MV-4-11 (cell line): Measurements from ENCODE around the gene PNMA1.

Experiments
- DNase-seq: peaks from one replicate; lab custom pipeline; 2025; lab: John Stamatoyannopoulos, UW

Gene PNMA1

DNA sequence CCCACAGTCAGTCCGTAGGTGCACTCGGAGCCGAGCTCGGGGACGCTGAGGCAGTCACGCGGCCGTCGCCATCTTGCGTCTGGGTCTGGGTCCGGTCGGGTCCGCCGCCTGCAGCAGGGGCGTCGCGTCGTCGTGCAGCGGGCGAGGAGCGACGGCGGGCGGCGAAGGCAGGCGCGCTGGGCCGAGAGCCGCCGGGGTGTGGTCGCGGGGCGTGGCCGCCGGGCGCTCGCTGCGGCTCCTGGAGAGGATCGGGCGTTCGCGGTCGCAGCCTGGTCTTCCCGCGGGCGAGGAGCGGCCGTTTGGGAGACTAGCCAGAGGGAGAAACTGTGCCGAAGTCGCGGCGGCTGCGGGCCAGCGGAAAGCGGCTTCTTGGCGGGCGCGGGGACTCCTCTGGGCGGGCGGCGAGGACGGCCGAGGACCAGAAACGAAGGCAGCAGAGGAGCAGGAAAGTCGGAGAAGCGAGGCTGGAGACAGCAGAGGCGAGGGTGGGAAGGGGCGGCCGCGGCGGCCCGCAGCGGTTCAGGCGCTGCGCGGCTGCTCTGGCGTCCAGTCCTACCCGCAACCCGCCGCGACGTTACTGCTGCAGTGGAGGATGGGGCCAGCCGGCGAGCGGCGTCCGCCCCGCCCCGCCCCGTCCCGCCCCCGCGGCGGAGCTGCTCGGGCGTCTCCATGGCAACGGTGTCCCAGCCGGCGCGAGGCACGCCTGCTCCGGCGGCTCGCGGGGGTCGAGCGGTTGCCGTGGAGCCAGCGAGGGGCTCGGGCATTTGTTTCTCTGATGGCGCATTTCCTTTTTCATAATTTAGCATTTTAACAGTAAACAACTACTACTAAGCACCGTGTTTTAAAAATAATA is at the start of gene PNMA1:
PNMA1 (minus strand) TSS at position 582 of the 853 bp plus-strand sequence. CDS start 745 bp downstream, outside the sequence.
- peak; percentile 70 for DNase-seq

GRCh38 chr14:73763396-73763795 is 49.2 kb upstream of the PNMA1 start:
- DNase-seq, result no peak

- no peak for DNase-seq
These were observed 48.2 kb upstream of the PNMA1 start for GRCh38 chr14:73762375-73762822.

- no peak for DNase-seq
These were observed 47.6 kb upstream of the PNMA1 start for GRCh38 chr14:73761618-73762355.

GRCh38 chr14:73760598-73761586 is 46.7 kb upstream of the PNMA1 start:
- DNase-seq, result no peak

DNA sequence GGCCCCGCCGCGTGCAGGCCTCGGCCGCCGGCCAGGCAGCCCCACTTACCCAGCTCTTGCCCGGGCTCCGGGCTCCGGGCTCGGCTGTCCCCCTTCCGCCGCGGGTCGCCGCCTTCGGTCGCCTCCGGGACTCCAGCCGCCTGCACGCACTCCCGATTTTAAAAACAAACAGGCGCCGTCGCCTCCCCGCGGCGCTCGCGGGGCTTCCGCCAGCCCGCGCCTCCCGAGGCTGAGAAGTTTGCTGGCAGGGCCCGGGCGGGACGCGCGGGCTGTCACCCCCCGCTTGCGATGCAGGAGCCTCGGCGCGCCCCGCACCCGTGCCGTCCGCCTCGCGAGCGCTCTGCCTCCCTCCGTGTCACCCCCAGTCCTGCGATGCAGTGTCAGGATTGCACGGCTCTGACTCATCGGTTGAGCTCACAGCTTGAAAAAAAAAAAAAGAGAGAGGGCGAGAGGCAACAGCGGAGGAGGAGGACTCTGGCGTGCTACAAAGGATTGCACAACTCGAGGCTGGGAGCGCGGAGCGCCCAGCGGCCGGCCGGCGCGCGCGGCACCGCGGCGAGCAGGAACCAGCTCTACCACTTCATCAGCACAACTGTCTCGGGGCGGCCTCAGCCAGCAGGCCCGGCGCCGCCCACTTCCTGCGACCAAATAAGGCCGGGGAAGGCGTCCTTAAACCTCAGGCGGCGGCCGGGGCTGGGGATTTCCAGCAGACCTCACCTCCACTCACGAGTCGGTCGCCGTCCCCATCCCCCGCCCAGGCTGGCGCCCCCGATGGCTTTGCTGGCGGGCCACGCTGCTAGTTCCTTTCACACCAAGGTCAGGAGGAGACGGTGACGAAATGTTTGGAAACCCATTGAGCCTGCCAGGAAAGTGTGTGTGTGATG is 45.8 kb upstream of the PNMA1 start:
- DNase-seq, result peak; percentile 98

GRCh38 chr14:73759183-73759713 is 45.1 kb upstream of the PNMA1 start:
- DNase-seq, result no peak

- DNase-seq, result peak; percentile 94
These were observed 44.4 kb upstream of the PNMA1 start for GRCh38 chr14:73758392-73759182.

GRCh38 chr14:73757876-73758391 is 43.8 kb upstream of the PNMA1 start:
- DNase-seq, result no peak

GRCh38 chr14:73757381-73757780 is 43.2 kb upstream of the PNMA1 start:
- no peak for DNase-seq

GRCh38 chr14:73755434-73756014 is 41.3 kb upstream of the PNMA1 start:
- no peak for DNase-seq

DNA sequence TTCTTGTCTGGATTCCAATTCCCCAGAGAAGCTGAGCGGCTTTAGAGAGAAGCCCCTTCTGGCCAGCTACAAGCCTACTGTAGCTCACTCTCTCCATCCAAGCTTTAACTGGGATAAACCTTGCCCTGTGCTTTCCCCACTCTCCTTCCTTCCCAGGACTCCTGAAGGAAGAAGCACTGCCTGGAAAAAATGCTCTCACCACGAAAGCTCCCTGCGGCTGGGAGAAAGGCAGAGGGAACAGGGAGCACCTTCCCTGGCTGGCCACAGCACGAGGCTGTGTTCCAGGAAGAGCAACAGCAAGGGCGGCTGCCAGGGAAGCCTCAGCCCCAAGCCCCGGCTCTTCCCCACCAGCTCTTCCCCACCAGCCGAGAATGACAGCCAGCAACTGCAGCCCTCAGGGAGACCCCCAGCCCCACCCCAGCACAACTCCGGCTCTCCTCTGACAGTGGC is 40.8 kb upstream of the PNMA1 start:
- DNase-seq, result no peak

DNA sequence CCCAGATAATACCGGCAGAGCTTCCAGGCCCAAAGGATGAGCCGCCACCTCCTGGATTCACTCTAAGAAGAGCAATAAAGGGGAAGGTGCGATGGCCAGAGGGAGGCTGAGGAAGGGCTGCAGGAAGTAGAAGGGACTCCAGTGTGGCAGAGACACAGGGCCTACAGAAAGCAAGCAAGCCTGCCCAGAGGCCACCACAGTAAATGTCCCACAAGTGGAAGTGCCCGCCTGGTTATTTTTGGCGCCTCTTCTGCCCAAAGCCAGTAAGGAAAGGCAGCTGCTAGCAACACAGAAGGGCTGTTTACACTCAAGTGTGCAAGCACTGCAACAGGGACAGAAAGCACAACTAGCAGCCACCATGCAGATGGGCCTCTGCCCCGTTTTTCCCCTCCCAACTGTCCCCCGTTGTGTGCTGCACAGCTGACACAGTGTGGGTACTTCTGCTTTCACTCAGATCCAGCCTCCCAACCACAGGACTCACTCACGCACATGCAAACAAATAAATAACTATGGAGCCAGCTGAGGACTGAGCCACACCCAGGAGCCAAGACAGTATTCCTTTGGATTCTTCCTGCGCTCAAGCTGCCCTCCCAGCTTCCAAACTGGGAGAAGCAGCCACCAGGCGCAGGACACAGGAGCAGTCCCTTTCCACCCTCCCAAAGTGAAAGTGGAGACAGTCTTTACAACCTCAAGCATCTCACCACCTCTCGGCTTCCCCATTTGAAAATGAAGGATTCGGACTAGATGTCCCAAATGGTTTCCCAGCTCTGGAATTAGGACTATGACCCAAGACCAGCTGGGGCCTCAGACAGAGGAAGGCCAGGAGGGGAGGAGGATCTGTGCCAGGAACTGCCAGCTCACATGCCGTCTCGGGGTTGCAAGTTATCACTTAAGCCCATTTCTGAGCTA is 40.0 kb upstream of the PNMA1 start:
- DNase-seq, result peak; percentile 95

DNA sequence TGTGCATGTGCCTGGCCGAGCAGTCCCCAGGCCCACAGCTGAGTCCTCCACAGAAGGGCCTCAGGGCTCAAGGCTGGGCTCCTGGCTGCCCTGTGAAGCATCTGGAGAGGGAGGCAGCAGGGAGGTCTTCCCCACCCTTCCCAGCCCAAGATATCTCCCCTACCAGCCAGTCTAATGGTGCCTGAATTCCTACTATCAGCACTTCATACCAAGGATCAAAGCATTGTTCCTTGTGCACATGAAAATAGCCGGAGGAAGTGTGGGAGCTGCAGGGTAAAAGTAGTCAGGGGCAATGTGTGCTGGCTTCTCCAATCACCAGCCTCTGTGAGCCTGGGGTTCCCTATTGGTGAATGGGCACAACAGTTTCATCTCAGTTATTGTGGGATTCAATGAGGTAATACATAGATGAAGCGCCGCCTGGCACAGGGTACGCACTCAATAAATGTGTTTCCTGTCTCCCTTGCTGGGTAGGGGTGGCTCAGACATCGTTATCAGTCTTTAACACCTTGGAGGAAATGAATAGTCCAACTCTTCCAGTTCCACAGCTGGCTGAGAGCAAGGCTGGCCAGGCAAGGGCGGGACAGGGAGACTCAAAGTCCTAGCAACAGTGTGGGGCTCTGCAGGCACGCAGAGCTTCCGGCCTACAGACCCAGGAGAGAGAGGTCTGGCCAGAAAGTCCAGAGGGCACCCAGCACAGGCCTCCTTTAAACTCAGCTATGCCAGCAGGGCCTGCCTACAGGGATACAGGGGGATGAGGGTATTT is 39.1 kb upstream of the PNMA1 start:
- DNase-seq, result peak; percentile 68

GRCh38 chr14:73752297-73752992 is 38.3 kb upstream of the PNMA1 start:
- no peak for DNase-seq

GRCh38 chr14:73751157-73751691 is 37.0 kb upstream of the PNMA1 start:
- peak; percentile 79 for DNase-seq
